ENCODE measurements around the gene VPS52.
"Not testable (repeated sequence)": the region's sequence is repeated elsewhere in the genome, so short reads cannot be mapped to it uniquely, and the experiment has no call there.

VPS52 gene

DNA sequence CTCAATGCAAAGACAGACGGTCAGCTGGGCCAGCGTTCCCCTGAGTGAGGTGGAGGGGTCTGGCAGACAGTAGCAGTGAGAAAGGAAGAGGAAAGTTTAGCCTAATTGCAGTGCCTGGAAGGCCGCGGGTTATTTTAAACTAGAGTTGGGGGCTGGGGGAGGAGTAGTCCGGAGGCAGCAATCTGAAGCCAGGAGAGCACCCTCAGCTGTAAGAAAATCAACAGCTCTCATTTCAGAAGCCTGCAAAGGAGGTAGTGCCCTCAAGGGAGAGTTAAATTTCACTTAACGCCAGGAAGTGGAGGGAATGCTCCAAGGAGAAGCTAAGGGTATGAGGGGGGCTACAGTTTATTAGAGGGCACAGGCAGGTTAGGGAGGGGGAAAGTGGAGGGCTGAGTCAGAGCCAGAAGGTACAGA is 36.4 kb downstream of the VPS52 start:
- Mint-ChIP-seq H3K27ac (no peak overlapping the region), H3K27me3 (peaks cover 28% of the 10 kb centered on the region), H3K36me3 (ENCODE audit: low read depth) (no peaks in the 10 kb centered on the region), H3K4me3 (no peak overlapping the region), H3K9me3 (no peaks in the 10 kb centered on the region), H3K4me1 (ENCODE audit: low read depth) (no peaks in the 10 kb centered on the region)
- DNase-seq = no peak

DNA sequence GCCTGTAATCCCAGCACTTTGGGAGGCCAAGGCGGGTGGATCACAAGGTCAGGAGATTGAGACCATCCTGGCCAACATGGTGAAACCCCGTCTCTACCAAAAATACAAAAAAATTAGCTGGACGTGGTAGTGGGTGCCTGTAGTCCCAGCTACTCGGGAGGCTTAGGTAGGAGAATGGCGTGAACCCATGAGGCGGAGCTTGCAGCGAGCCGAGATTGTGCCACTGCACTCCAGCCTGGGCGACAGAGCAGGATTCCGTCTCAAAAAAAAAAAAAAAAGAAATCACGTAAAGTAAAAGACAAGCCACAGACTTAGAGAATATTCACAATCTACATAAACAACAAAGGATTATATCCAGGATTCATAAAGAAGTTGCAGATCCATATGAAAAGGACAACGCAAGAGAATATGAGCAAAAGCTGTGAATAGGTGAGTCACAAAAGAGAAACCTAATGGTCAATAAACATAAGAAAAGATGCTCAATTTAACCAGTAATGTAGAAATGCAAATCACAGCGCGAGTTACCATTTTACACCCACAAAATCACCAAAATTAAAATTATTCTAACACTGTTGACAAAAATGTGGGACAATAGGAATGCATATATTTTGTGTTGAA is 45.1 kb downstream of the VPS52 start:
- not testable (repeated sequence) for H3K9me3 Mint-ChIP-seq; H3K27ac Mint-ChIP-seq; DNase-seq; H3K4me1 Mint-ChIP-seq (ENCODE audit: low read depth); H3K4me3 Mint-ChIP-seq; H3K36me3 Mint-ChIP-seq (ENCODE audit: low read depth)
- peaks cover 38% of the 10 kb centered on the region for H3K27me3 Mint-ChIP-seq

DNA sequence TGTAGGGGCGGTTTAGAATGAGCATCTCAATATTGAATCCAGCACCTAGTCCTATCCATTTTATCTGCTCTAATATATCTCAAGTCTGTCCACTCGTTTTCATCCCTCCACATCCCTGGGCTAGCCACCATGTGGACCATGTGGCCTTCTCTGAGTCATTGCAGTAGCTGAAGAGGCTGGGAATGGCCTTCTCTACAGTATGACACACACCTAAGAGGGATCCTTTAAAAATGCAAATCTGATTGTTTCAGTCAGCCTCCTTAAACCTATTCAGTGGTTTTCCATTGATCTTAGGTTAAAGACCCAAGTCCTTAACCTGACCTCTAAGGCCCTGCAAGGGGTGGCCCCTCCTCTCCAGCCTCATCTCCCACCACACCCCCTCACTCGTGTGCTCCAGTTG is 54.0 kb downstream of the VPS52 start:
- Mint-ChIP-seq H3K4me3 (no peak overlapping the region), H3K4me1 (ENCODE audit: low read depth) (peaks cover 29% of the 10 kb centered on the region), H3K27me3 (peaks cover 64% of the 10 kb centered on the region), H3K27ac (no peak overlapping the region), H3K9me3 (no peaks in the 10 kb centered on the region), H3K36me3 (ENCODE audit: low read depth) (no peaks in the 10 kb centered on the region)
- DNase-seq = no peak

DNA sequence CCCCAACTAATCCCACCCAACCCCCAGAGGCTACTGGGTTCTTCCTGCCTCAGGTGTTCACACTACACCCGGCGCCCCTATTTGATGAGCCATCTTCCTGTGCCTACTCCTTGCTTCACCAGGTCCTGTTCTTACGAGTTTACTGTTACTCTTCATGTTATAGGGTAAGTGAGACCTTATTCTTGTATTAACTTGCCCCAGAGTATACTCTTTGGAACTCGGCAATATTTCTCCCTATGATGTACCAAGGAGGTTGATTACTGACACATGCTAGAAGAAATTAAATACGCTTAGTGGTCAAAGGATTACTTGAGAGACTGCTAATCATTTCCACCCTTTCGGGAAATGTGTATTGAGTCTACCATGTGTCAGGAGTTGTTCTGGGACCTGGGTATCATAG is 54.4 kb downstream of the VPS52 start:
- Mint-ChIP-seq H3K36me3 (ENCODE audit: low read depth) (peaks cover 4% of the 10 kb centered on the region), H3K9me3 (no peaks in the 10 kb centered on the region), H3K27ac (no peak overlapping the region), H3K4me1 (ENCODE audit: low read depth) (peaks cover 32% of the 10 kb centered on the region), H3K4me3 (no peak overlapping the region), H3K27me3 (peaks cover 62% of the 10 kb centered on the region)
- DNase-seq = no peak

DNA sequence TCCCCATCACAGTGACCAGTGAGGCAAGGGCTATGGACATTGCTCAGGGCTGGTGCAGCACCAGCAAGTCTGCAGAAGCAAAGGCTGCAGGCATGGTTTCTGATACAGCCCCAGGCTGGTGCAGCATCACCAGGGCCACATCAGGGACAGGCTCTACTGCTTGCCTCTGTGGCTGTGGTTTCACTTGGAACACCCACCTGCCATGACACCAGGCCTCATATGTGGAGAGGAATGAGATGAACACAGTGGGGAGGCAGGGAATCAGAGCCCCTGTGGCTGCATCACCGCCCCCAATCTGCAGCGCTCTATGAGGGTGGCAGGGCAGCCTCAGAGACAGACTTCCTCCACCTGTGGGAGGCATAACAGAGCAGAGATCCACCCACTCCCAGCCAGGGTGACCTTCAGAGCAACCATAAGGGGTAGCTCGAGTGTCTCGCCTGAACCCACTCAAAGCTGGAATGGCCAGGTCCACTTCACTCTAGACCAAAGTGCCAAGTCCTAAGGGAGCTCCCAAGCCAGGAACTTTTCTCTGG is 55.5 kb downstream of the VPS52 start:
- peaks cover 32% of the 10 kb centered on the region for H3K4me1 Mint-ChIP-seq (ENCODE audit: low read depth)
- no peak for DNase-seq
- H3K9me3 Mint-ChIP-seq = no peaks in the 10 kb centered on the region
- H3K4me3 Mint-ChIP-seq = no peak overlapping the region
- peaks cover 11% of the 10 kb centered on the region for H3K36me3 Mint-ChIP-seq (ENCODE audit: low read depth)
- H3K27ac Mint-ChIP-seq = no peak overlapping the region
- H3K27me3 Mint-ChIP-seq = peaks cover 54% of the 10 kb centered on the region

DNA sequence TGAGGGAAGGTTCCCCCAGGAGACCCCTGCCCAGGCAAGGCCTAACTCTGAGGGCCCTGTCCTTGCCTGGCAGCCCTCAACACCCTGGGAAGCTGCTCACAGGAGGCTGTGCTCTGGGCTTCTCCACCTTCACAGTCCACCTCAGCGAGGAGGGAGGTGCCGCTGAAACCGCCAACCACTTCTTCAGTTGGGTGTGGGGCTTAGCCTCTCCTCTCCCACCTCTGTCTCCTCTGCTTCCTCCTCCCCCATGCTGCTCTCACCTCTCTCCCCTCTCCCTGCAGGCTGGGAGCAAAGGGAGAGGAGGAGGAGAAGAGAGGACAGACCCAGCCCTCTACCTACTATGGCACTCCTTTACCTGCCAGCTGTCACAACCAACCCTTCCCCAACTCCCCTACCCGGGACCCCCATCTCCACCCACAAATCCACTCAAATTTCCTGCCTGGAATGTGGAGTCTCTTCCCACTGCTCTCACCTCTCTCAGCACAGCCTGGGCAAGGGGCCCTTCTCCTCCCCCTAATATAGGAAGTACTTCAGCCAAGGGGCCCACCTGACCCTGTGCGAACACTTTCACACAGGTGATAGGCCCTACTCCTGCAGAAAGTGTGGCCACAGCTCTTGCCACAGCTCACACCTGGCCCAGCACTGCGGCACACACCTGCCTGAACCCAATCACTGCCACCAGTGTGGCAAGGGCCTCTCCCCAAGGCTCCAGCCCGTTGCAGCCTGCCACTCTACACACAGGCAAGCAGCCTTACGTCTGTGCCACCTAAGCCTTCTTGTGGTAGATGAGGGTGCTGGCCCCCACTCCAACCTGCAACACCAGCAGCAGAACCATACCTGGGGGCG is 56.2 kb downstream of the VPS52 start:
- H3K4me1 Mint-ChIP-seq (ENCODE audit: low read depth) = peaks cover 34% of the 10 kb centered on the region
- peaks cover 52% of the 10 kb centered on the region for H3K27me3 Mint-ChIP-seq
- peaks cover 17% of the 10 kb centered on the region for H3K36me3 Mint-ChIP-seq (ENCODE audit: low read depth)
- DNase-seq = no peak
- H3K4me3 Mint-ChIP-seq = no peak overlapping the region
- H3K27ac Mint-ChIP-seq = no peak overlapping the region
- H3K9me3 Mint-ChIP-seq = no peaks in the 10 kb centered on the region

DNA sequence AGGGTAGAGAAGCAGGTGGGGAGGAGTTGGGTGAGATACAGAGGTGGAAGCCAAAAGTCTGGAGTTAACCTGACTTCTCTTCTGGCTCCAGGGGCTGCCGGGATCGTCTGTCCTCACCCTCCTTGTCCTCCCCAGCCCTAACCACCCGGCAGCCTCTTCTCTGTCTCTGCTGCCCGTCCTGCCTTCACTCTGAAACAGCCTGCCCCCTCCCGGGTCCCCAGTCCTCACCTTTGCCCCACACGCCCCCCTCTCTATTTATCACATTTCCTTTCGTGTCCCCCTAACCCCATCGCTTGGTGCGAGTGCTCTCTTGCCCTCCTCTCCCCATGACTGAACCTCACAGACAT is 57.7 kb downstream of the VPS52 start:
- peaks cover 32% of the 10 kb centered on the region for H3K36me3 Mint-ChIP-seq (ENCODE audit: low read depth)
- no peak overlapping the region for H3K27ac Mint-ChIP-seq
- peaks cover 47% of the 10 kb centered on the region for H3K27me3 Mint-ChIP-seq
- peak overlapping the region; percentile 65 for H3K4me3 Mint-ChIP-seq
- no peaks in the 10 kb centered on the region for H3K9me3 Mint-ChIP-seq
- no peak for DNase-seq
- peaks cover 48% of the 10 kb centered on the region for H3K4me1 Mint-ChIP-seq (ENCODE audit: low read depth)

DNA sequence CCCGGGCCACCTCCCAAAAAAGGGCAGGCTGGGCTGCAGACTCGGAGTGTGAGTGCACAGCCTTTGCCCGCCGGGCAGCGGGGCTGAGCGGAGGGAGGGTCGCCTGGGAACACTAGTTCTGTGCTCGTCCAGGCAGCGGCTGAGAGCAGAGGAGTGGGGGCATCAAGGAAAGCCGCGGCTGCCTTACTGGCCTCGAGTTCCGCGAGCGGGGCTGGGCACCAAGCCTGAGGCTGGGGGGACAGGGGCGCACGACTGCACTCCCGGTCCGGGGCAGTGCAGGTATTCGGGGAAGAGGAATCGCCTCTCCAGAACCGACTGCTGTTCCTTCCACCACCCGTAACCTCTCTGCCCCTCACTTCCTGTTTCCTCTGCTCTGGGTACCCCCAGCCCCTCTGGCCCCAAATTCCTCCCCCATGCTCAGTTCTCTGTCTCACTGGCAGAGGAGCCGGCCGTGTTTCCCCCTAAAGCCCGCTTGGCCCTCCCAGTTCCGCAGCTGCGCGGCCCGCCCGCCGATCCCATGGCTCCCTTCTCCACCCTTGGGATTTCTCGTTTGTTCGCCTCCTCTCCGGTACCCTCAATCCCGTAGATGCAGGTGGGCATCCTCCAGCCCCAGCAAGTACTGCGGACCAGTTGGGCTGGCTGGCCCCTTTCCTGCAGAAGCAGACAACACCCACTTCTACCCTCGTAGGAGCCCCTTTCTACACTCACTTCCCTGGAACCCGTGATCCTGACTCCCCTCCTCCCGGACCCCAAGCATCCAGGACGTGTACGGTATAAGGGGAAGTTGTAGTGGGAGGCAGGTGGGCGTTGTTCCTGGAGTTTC is 58.3 kb downstream of the VPS52 start:
- Mint-ChIP-seq H3K4me1 (ENCODE audit: low read depth) (peaks cover 51% of the 10 kb centered on the region), H3K36me3 (ENCODE audit: low read depth) (peaks cover 36% of the 10 kb centered on the region), H3K27me3 (peaks cover 43% of the 10 kb centered on the region), H3K4me3 (peak overlapping the region; percentile 65), H3K9me3 (no peaks in the 10 kb centered on the region), H3K27ac (peak overlapping the region; percentile 18)
- no peak for DNase-seq

DNA sequence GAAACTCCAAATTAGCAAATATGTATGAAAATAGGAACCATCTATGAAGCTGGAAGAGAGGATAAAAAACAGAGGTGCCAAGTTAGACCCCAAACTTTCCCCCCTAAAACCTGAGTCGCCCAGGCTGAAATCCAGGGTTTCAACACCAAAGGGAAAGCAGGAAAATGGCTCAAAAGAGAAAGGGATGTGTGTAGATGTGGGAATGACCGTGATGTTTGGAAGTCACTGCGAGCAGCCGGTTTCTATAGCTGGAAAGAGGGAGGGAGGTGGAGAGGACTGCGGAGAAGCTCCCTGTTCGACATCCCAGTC is 58.9 kb downstream of the VPS52 start:
- peak overlapping the region; percentile 65 for H3K4me3 Mint-ChIP-seq
- peaks cover 37% of the 10 kb centered on the region for H3K36me3 Mint-ChIP-seq (ENCODE audit: low read depth)
- DNase-seq = no peak
- H3K27ac Mint-ChIP-seq = peak overlapping the region; percentile 41
- H3K27me3 Mint-ChIP-seq = peaks cover 39% of the 10 kb centered on the region
- peaks cover 51% of the 10 kb centered on the region for H3K4me1 Mint-ChIP-seq (ENCODE audit: low read depth)
- no peaks in the 10 kb centered on the region for H3K9me3 Mint-ChIP-seq

DNA sequence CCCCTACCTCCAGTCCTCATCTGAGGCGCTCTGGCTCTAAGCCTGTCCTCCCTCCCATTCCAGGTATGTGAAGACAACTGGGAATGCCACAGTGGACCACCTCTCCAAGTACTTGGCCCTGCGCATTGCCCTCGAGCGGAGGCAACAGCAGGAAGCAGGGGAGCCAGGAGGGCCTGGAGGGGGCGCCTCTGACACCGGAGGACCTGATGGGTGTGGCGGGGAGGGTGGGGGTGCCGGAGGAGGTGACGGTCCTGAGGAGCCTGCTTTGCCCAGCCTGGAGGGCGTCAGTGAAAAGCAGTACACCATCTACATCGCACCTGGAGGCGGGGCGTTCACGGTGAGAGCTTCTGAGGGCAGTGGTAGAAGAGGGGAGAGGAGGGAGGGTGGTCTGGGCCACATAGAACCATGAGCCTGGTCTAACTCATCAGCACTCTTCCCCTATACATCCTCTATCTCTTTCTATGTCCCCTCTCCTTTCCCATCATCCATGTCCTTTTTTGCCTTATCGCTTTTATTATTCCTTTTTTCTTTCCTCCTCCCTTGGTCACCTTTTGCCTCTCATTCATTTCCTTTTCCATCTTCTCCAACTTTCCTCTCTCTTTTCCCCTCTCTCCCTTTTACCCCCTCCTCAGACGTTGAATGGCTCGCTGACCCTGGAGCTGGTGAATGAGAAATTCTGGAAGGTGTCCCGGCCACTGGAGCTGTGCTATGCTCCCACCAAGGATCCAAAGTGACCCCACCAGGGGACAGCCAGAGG is 59.8 kb downstream of the VPS52 start:
- Mint-ChIP-seq H3K36me3 (ENCODE audit: low read depth) (peaks cover 39% of the 10 kb centered on the region), H3K4me1 (ENCODE audit: low read depth) (peaks cover 52% of the 10 kb centered on the region), H3K9me3 (no peaks in the 10 kb centered on the region), H3K4me3 (no peak overlapping the region), H3K27ac (no peak overlapping the region), H3K27me3 (peaks cover 35% of the 10 kb centered on the region)
- DNase-seq = no peak

DNA sequence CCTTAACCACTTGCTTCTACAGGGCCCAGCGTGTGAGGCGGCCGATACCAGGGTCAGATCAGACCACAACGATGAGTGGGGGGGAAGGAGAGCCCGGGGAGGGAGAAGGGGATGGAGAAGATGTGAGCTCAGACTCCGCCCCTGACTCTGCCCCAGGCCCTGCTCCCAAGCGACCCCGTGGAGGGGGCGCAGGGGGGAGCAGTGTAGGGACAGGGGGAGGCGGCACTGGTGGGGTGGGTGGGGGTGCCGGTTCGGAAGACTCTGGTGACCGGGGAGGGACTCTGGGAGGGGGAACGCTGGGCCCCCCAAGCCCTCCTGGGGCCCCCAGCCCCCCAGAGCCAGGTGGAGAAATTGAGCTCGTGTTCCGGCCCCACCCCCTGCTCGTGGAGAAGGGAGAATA is 60.5 kb downstream of the VPS52 start:
- H3K27ac Mint-ChIP-seq = no peak overlapping the region
- H3K4me3 Mint-ChIP-seq = no peak overlapping the region
- H3K9me3 Mint-ChIP-seq = no peaks in the 10 kb centered on the region
- peaks cover 39% of the 10 kb centered on the region for H3K36me3 Mint-ChIP-seq (ENCODE audit: low read depth)
- H3K27me3 Mint-ChIP-seq = peaks cover 31% of the 10 kb centered on the region
- no peak for DNase-seq
- peaks cover 57% of the 10 kb centered on the region for H3K4me1 Mint-ChIP-seq (ENCODE audit: low read depth)

DNA sequence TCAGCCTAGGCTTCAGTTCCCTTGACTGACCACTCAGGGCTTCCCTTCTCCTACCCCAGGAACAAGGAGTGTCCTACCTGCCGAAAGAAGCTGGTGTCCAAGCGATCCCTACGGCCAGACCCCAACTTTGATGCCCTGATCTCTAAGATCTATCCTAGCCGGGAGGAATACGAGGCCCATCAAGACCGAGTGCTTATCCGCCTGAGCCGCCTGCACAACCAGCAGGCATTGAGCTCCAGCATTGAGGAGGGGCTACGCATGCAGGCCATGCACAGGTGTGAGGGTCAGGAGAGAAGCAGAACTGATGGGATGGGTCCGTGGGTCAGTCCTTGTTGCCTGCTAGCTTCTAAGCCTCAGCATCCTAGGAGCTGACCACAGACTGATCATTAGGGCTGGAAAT is 61.8 kb downstream of the VPS52 start:
- H3K27ac Mint-ChIP-seq = no peak overlapping the region
- peak overlapping the region; percentile 81 for H3K4me3 Mint-ChIP-seq
- H3K9me3 Mint-ChIP-seq = no peaks in the 10 kb centered on the region
- H3K27me3 Mint-ChIP-seq = peaks cover 21% of the 10 kb centered on the region
- DNase-seq = no peak
- H3K36me3 Mint-ChIP-seq (ENCODE audit: low read depth) = peaks cover 48% of the 10 kb centered on the region
- H3K4me1 Mint-ChIP-seq (ENCODE audit: low read depth) = peaks cover 61% of the 10 kb centered on the region

DNA sequence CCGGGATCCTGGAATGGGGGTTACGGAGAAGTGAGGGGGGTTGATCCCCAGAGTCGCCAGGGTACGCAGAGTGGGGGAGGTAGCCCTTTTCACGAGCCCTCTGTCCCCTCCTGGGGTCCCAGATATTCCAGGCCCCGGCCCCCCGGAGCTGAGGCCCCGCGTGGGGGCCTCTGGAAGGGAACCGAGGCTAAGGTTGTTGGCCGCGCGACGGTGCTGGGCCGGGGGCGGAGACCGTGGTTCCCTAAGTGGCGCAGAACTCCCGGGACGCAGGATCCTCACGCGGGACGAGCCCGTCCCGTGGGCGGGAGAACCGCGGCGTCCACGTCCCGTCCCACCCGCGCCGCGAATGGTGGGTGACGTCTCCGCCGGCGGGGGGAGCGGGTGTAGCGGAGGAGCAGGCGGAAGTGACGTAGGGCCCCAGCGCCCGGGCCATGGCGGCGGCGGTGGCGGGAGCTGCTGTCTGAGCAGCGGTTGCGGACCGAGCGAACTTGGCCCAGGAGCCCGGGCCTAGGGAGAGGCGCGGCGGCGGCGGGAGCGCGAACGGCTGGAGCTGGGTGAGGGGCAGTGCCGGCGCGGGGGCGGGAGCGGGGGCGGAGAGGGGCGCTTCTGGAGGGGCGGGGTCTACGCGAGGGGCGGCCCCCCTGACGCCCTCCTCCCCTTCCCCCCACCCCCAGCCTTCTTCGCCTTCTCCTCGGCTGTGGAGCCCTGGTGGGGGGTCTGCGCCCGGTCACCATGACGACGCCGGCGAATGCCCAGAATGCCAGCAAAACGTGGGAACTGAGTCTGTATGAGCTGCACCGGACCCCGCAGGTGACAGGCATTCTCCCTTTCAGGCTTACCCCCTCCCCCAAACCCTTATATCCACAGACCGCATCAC is 63.3 kb downstream of the VPS52 start, which contains the start of gene RING1:
Gene RING1, plus strand, starts transcription at position 410 of the 877 bp plus-strand sequence. Its CDS starts 323 bp downstream, at position 733.
- H3K27me3 Mint-ChIP-seq = peaks cover 9% of the 10 kb centered on the region
- peak within 1 kb of the TSS; percentile 81 for H3K4me3 Mint-ChIP-seq
- peak within 1 kb of the TSS; percentile 85 for H3K27ac Mint-ChIP-seq
- no peaks in the 10 kb centered on the region for H3K9me3 Mint-ChIP-seq
- H3K4me1 Mint-ChIP-seq (ENCODE audit: low read depth) = peaks cover 60% of the 10 kb centered on the region
- DNase-seq = peak; percentile 92
- peaks cover 61% of the 10 kb centered on the region for H3K36me3 Mint-ChIP-seq (ENCODE audit: low read depth)

All from activated T-cell treated with anti-CD3 and anti-CD28 coated beads, Interleukin-2, amount 50 U/mL, for 24 hours (primary cell).